Natural killer cell (primary cell): ENCODE data around the gene TMEM17. TPM values are rescaled to one million over a fixed set of nuclear protein-coding genes. Genes with fewer than 3 reads are reported as not detected.
A peak's percentile ranks its signal among the peaks of the same experiment; 100 is the strongest.

Experiments
- ATAC-seq, 3 donors: fragments of 150-1000 bp in 2 of 3; fragments of 200-7000 bp in 1 of 3; cut with Tn5 transposase; 1 replicate in 1 of 3; 2 replicates in 2 of 3; pipeline ENCODE4 v1.10.0; 2021; ENCODE audit warnings: mild to moderate bottlenecking in 2 of 3, moderate library complexity in 2 of 3
- DNase-seq, 2 donors: peaks; one replicate each; pipeline versions ENCODE4 v3.0.0 to v3.0.0-alpha.2; 2013 to 2021; ENCODE audit warnings: mixed read lengths in 1 of 2
- H3K27ac ChIP-seq: one replicate; pipeline ENCODE4 v1.5.1; 2013; ENCODE audit warnings: mild to moderate bottlenecking, low read length
- H3K27me3 ChIP-seq: one replicate; pipeline ENCODE4 v1.6.1; 2013; ENCODE audit warnings: low read length; ENCODE audit not compliant: control insufficient read depth, insufficient read depth
- H3K36me3 ChIP-seq: one replicate; pipeline ENCODE4 v1.6.1; 2013; ENCODE audit warnings: low read length; ENCODE audit not compliant: control insufficient read depth, insufficient read depth
- H3K4me1 ChIP-seq: one replicate; pipeline ENCODE4 v1.6.1; 2013; ENCODE audit warnings: low read length; ENCODE audit not compliant: control insufficient read depth, insufficient read depth
- H3K4me3 ChIP-seq: one replicate; pipeline ENCODE4 v1.5.1; 2013; ENCODE audit warnings: low read length
- H3K9me3 ChIP-seq: one replicate; pipeline ENCODE4 v1.6.1; 2013; ENCODE audit warnings: low read length; ENCODE audit not compliant: control insufficient read depth, insufficient read depth
- H3K27ac Mint-ChIP-seq, 2 donors: one replicate each; pipeline ENCODE4 v1.8.0; 2022; ENCODE audit warnings: mild to moderate bottlenecking in 2 of 2, mixed read lengths in 2 of 2, moderate library complexity in 1 of 2
- H3K27me3 Mint-ChIP-seq, 2 donors: one replicate each; pipeline ENCODE4 v1.8.0; 2022; ENCODE audit warnings: low read depth in 2 of 2, mixed read lengths in 2 of 2
- H3K36me3 Mint-ChIP-seq: one replicate; pipeline ENCODE4 v1.8.0; 2022; ENCODE audit warnings: mixed read lengths
- H3K4me1 Mint-ChIP-seq, 2 donors: one replicate each; pipeline ENCODE4 v1.8.0; 2022; ENCODE audit warnings: mixed read lengths in 2 of 2
- H3K4me3 Mint-ChIP-seq: one replicate; pipeline ENCODE4 v1.8.0; 2022; ENCODE audit warnings: mild to moderate bottlenecking, moderate library complexity, mixed read lengths
- H3K9me3 Mint-ChIP-seq, 2 donors: one replicate each; pipeline ENCODE4 v1.8.0; 2022; ENCODE audit warnings: mixed read lengths in 2 of 2
- WGBS: methylation state at CpG from one replicate; pipeline ENCODE4 v1.1.7; 2013; ENCODE audit warnings: missing lambda C conversion rate; ENCODE audit not compliant: insufficient coverage; 5-methylcytosine and 5-hydroxymethylcytosine counted together
- intact Hi-C: fragments of 100-400 bp; cut with micrococcal nuclease; formaldehyde crosslinking; loops from one replicate; pipeline ENCODE4 v1.14.2; 2022
- total RNA-seq, 4 donors: library from RNA; stranded (reverse); fragments of 120-200 nt in 1 of 4; gene quantifications; one replicate each; pipeline versions ENCODE4 v1.2.3 to v1.2.4, GENCODE V29; 2013 to 2022
- TF ChIP-seq, protein P1 (sequence below): fragments of 200-600 bp; IDR thresholded peaks from one replicate; pipeline ENCODE4 v1.8.0; 2022; ENCODE audit warnings: antibody characterized with exemption

TMEM17 gene
- total RNA-seq, 3 donors from 2014 or later (not counting 1 experiment from before 2014, with no cell fraction given), result 0.18 TPM; not detected in 2

DNA sequence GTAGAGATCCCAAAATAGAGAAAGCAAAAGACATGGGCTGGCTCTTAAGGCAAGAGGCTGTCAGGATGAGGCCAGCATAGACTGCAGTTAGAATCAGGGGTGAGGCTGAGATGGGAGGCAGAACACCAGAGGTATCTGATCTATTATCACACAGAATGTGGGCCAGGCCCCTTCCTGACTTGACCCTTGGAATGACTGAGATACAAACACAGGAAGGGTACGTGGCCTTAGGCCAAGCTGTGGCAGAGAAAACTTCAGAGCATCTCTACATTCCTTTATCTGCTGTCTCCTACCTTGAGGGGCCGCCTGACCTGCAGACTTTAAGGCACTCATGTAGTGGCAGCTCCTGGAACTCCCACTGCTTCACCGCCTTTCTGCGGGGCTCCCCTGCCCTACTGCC lies 28.4 kb downstream of the TMEM17 start:
- Histone ChIP-seq H3K9me3 (no peaks in the 10 kb centered on the region), H3K27me3 (no peaks in the 10 kb centered on the region), H3K36me3 (no peaks in the 10 kb centered on the region), H3K27ac (no peak overlapping the region), H3K4me1 (peaks cover 16% of the 10 kb centered on the region), H3K4me3 (no peak overlapping the region)
- DNase-seq (no peak), ATAC-seq (no peak)
- TF ChIP-seq, protein P1, sequence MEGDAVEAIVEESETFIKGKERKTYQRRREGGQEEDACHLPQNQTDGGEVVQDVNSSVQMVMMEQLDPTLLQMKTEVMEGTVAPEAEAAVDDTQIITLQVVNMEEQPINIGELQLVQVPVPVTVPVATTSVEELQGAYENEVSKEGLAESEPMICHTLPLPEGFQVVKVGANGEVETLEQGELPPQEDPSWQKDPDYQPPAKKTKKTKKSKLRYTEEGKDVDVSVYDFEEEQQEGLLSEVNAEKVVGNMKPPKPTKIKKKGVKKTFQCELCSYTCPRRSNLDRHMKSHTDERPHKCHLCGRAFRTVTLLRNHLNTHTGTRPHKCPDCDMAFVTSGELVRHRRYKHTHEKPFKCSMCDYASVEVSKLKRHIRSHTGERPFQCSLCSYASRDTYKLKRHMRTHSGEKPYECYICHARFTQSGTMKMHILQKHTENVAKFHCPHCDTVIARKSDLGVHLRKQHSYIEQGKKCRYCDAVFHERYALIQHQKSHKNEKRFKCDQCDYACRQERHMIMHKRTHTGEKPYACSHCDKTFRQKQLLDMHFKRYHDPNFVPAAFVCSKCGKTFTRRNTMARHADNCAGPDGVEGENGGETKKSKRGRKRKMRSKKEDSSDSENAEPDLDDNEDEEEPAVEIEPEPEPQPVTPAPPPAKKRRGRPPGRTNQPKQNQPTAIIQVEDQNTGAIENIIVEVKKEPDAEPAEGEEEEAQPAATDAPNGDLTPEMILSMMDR, result no peak
- Mint-ChIP-seq H3K9me3 (no peaks in the 10 kb centered on the region), H3K27me3 (no peaks in the 10 kb centered on the region), H3K4me1 (peaks cover 28 to 33% of the 10 kb centered on the region in 2 donors), H3K4me3 (no peak overlapping the region), H3K27ac (no peak overlapping the region), H3K36me3 (no peaks in the 10 kb centered on the region)
- intact Hi-C loops, result no loop called here
- WGBS, result 93% methylated on average over 4 of the region's 4 CpGs

DNA sequence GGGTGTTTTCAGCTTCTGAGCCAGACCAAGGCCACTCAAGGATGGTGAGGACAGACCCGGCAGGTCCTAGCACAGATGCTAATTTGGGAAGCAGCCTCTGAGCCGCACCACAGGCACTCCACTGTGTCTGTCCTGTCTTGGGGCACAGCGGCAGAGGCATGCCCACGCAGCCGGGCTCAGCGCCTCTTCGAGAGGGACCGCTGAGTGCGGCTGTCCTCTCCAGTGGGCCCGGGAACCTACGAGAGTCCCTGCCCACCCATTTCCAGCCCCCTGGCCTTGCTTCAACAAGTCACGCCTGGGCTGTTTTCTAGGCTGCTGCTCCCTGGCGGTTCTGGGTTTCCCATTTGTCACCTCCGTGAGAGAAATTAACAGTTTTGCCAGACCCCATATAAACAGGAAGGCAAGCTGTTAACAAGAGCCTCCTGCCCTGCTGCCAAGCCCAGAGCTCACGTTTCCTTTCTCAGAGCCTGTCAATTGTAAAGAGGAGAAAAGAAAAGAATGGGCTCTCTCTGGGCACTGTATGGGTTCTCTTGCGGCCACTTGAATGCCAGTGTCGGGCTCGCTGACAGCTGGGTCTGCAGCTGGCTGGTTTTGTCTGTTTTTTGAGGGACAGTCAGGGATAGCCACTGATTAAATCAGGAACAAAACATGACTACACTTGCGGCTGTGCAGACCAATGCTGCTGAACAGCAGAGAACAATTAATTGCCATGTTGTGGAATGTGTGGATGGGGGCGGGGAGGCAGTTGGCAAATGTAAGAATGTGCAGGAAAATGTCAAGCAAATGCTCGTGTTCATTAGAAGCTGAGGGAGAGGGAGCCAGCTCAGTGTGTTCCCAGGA lies 30.6 kb downstream of the TMEM17 start:
- Histone ChIP-seq H3K36me3 (no peaks in the 10 kb centered on the region), H3K27me3 (no peaks in the 10 kb centered on the region), H3K4me3 (peak overlapping the region; percentile 4), H3K9me3 (no peaks in the 10 kb centered on the region), H3K27ac (peak overlapping the region; percentile 12), H3K4me1 (peaks cover 16% of the 10 kb centered on the region)
- Mint-ChIP-seq H3K9me3 (no peaks in the 10 kb centered on the region), H3K36me3 (no peaks in the 10 kb centered on the region), H3K27ac (peak overlapping the region; percentile 83 to 84), H3K27me3 (no peaks in the 10 kb centered on the region), H3K4me3 (peak overlapping the region; percentile 75), H3K4me1 (peaks cover 28 to 33% of the 10 kb centered on the region in 2 donors)
- WGBS, result 12% methylated on average over 21 of the region's 21 CpGs
- TF ChIP-seq, protein P1, result no peak
- DNase-seq (peak; percentile 26 to 30), ATAC-seq (peak; percentile 75 to 89 (median 80))
- intact Hi-C loops, result no loop called here

DNA sequence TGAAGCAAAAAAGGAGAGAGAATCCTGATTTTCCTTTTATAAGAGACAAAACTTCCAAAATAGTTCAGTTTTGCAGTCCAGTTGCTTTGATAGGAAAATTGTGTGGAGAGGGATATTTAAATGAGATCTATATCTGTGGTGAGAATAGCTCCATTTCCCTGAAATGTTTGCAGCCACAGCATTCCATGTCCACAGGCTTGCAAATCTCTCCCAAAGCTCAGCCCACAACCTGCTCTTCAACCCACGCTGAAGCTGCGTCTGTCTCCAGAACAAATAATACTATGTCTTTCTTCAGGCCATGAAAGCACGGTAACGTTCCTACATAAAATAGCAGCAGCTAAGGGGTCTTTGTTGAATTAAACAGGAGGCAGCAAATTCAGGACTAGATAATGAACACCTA lies 31.8 kb downstream of the TMEM17 start:
- no peak for ATAC-seq
- intact Hi-C loops, result no loop called here
- Mint-ChIP-seq H3K4me3 (no peak overlapping the region), H3K4me1 (peaks cover 28 to 33% of the 10 kb centered on the region in 2 donors), H3K9me3 (no peaks in the 10 kb centered on the region), H3K36me3 (no peaks in the 10 kb centered on the region), H3K27me3 (no peaks in the 10 kb centered on the region), H3K27ac (peak overlapping the region; percentile 83 to 84)
- TF ChIP-seq, protein P1, result no peak
- no peak overlapping the region for H3K27ac ChIP-seq
- peaks cover 16% of the 10 kb centered on the region for H3K4me1 ChIP-seq
- DNase-seq, result no peak
- H3K9me3 ChIP-seq, result no peaks in the 10 kb centered on the region
- H3K4me3 ChIP-seq, result no peak overlapping the region
- no peaks in the 10 kb centered on the region for H3K36me3 ChIP-seq
- no peaks in the 10 kb centered on the region for H3K27me3 ChIP-seq
- WGBS, result 100% methylated on average over 4 of the region's 4 CpGs
